ENCODE data around the gene LRSAM1. TPM values are rescaled to one million over a fixed set of nuclear protein-coding genes. Genes with fewer than 3 reads are reported as not detected.

Gene LRSAM1
- total and polyA plus RNA-seq, 3 donors from 2014 or later = 9.9 to 22.0 (median 20.5) TPM

GRCh38 chr9:127518091-127518856 lies 67.0 kb downstream of the LRSAM1 start:
- Histone ChIP-seq H3K4me1 (peaks cover 29% of the 10 kb centered on the region), H3K36me3 (ENCODE audit: low read depth, missing control alignments) (no peaks in the 10 kb centered on the region), H3K4me3 (no peak overlapping the region), H3K27me3 (no peaks in the 10 kb centered on the region), H3K27ac (peak overlapping the region in 1 of 2 donors; percentile 48), H3K9me3 (no peaks in the 10 kb centered on the region)
- no peak for DNase-seq
- TF ChIP-seq POLR2A (IDR thresholded peaks at IDR 0.05) (no peak), CTCF (IDR thresholded peaks at IDR 0.05) (no peak)
- 84 to 89% methylated on average over 10 to 13 of the region's 13 CpGs for WGBS, 2 donors
- intact Hi-C loops (cut with DNase I; ENCODE audit: low total_unique reads) = no loop called here

- no peak for TF ChIP-seq POLR2A (IDR thresholded peaks at IDR 0.05)
- no peak for TF ChIP-seq CTCF (IDR thresholded peaks at IDR 0.05)
- intact Hi-C loops (cut with DNase I; ENCODE audit: low total_unique reads) = loop anchor here (5.0 kb wide), 1 partner anchor 58 kb away; no protein-coding TSS in a partner anchor
- no peak for DNase-seq
- Histone ChIP-seq H3K27me3 (no peaks in the 10 kb centered on the region), H3K4me3 (no peak overlapping the region), H3K9me3 (no peaks in the 10 kb centered on the region), H3K4me1 (peaks cover 38% of the 10 kb centered on the region), H3K36me3 (ENCODE audit: low read depth, missing control alignments) (no peaks in the 10 kb centered on the region), H3K27ac (peak overlapping the region in 1 of 2 donors; percentile 76)
- 68 to 74% methylated on average over 20 to 22 of the region's 22 CpGs for WGBS, 2 donors
These were observed 68.2 kb downstream of the LRSAM1 start for GRCh38 chr9:127519301-127520166.

GRCh38 chr9:127520941-127521918 lies 69.9 kb downstream of the LRSAM1 start:
- no peak for TF ChIP-seq CTCF (IDR thresholded peaks at IDR 0.05)
- no peak for TF ChIP-seq POLR2A (IDR thresholded peaks at IDR 0.05)
- Histone ChIP-seq H3K4me1 (peaks cover 45% of the 10 kb centered on the region), H3K27ac (peak overlapping the region; percentile 76 to 77), H3K27me3 (no peaks in the 10 kb centered on the region), H3K4me3 (no peak overlapping the region), H3K9me3 (no peaks in the 10 kb centered on the region), H3K36me3 (ENCODE audit: low read depth, missing control alignments) (no peaks in the 10 kb centered on the region)
- DNase-seq = peak; percentile 84
- intact Hi-C loops (cut with DNase I; ENCODE audit: low total_unique reads) = loop anchor here (5.0 kb wide), 1 partner anchor 56 kb away; no protein-coding TSS in a partner anchor
- 45 to 57% methylated on average over 15 to 20 of the region's 20 CpGs for WGBS, 2 donors

- Histone ChIP-seq H3K4me1 (peaks cover 45% of the 10 kb centered on the region), H3K4me3 (no peak overlapping the region), H3K36me3 (ENCODE audit: low read depth, missing control alignments) (no peaks in the 10 kb centered on the region), H3K9me3 (no peaks in the 10 kb centered on the region), H3K27ac (peak overlapping the region; percentile 76 to 77), H3K27me3 (no peaks in the 10 kb centered on the region)
- WGBS, 2 donors = 51 to 60% methylated on average over 2 to 5 of the region's 5 CpGs
- TF ChIP-seq POLR2A (IDR thresholded peaks at IDR 0.05) (no peak), CTCF (IDR thresholded peaks at IDR 0.05) (no peak)
- no peak for DNase-seq
- intact Hi-C loops (cut with DNase I; ENCODE audit: low total_unique reads) = loop anchor here (5.0 kb wide), 1 partner anchor 55 kb away; no protein-coding TSS in a partner anchor
These were observed 70.6 kb downstream of the LRSAM1 start for GRCh38 chr9:127521919-127522304.

All from testis (tissue), 3 donors.